Esophagus squamous epithelium (tissue), 4 donors: ENCODE results near the gene LRP1B.

Experiments used
- POLR2A ChIP-seq, 4 donors: fragments of 450-650 bp; IDR thresholded peaks; one replicate each; pipeline ENCODE4 v1.6.1; 2017; ENCODE audit warnings: antibody characterized with exemption in 4 of 4, mild to moderate bottlenecking in 4 of 4, moderate library complexity in 3 of 4
- TF ChIP-seq, protein P1 (sequence below), 6 experiments: fragments of 450-650 bp in 4 of 6; fragments of 200-600 bp in 2 of 6; sonication (generic) in 2 of 6; IDR thresholded peaks; one replicate each; pipeline ENCODE4 v1.5.1; 2016 to 2019; ENCODE audit warnings: antibody characterized with exemption in 6 of 6, mild to moderate bottlenecking in 4 of 6, moderate library complexity in 4 of 6

DNA sequence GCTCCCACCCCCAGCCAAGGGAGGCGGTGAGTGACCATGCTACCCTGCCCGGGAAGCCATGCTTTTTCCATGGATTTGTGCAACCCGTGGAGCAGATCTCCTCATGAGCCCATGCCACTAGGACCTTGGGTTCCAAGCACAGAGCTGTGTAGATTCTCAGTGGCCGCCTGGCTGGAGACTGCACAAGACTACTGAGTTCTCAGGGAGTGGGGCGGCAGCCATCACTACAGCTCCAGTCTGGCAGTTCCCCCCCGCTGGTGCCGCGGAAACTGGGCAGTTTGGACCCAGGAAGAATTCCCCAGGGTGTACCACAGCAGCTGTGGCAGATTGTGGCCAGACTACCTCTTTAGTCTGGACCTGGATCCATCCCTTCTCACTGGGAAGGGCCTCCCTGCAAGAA is 470.6 kb downstream of the LRP1B start:
- TF ChIP-seq, protein P1, sequence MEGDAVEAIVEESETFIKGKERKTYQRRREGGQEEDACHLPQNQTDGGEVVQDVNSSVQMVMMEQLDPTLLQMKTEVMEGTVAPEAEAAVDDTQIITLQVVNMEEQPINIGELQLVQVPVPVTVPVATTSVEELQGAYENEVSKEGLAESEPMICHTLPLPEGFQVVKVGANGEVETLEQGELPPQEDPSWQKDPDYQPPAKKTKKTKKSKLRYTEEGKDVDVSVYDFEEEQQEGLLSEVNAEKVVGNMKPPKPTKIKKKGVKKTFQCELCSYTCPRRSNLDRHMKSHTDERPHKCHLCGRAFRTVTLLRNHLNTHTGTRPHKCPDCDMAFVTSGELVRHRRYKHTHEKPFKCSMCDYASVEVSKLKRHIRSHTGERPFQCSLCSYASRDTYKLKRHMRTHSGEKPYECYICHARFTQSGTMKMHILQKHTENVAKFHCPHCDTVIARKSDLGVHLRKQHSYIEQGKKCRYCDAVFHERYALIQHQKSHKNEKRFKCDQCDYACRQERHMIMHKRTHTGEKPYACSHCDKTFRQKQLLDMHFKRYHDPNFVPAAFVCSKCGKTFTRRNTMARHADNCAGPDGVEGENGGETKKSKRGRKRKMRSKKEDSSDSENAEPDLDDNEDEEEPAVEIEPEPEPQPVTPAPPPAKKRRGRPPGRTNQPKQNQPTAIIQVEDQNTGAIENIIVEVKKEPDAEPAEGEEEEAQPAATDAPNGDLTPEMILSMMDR (IDR thresholded peaks at IDR 0.05) = no peak
- TF ChIP-seq POLR2A (IDR thresholded peaks at IDR 0.05) = no peak
